AG04449 (cell line): ENCODE measurements around the gene MLH1.

Experiments used
- CTCF ChIA-PET: fragments of 350-600 bp; formaldehyde crosslinking; extraction: SDS; loops from one replicate; lab custom pipeline; 2021; ENCODE audit warnings: antibody characterized with exemption; lab: Yijun Ruan, JAX
- POLR2A ChIA-PET: fragments of 400-600, 350-600 bp; formaldehyde crosslinking; extraction: SDS; loops from one replicate; lab custom pipeline; 2020; ENCODE audit warnings: antibody characterized with exemption, inconsistent platforms; lab: Yijun Ruan, JAX
- DNase-seq: peaks from one replicate; pipeline ENCODE4 v3.0.0-alpha.2; 2010; ENCODE audit warnings: low read depth, low spot score
- H3K4me3 ChIP-seq: 2 replicates; pipeline ENCODE4 v1.5.1; 2011; ENCODE audit warnings: low read depth, mild to moderate bottlenecking, control low read depth, low read length
- CTCF ChIP-seq: IDR thresholded peaks from one replicate; pipeline ENCODE4 v1.5.1; 2011; ENCODE audit warnings: mild to moderate bottlenecking, moderate library complexity, low read length, control low read depth, inconsistent platforms; ENCODE audit not compliant: insufficient read depth; ENCODE audit errors: missing control alignments

Gene MLH1

GRCh38 chr3:37099469-37099868 lies 106.2 kb downstream of the MLH1 start:
- ChIA-PET POLR2A (no interaction called here), CTCF (interaction anchor here (1.0 to 1.5 kb wide), 2 partner anchors 10 to 15 kb away, joined by 3 read pairs; no protein-coding TSS in a partner anchor)
- no peak for TF ChIP-seq CTCF
- H3K4me3 ChIP-seq: no peak overlapping the region
- no peak for DNase-seq

DNA sequence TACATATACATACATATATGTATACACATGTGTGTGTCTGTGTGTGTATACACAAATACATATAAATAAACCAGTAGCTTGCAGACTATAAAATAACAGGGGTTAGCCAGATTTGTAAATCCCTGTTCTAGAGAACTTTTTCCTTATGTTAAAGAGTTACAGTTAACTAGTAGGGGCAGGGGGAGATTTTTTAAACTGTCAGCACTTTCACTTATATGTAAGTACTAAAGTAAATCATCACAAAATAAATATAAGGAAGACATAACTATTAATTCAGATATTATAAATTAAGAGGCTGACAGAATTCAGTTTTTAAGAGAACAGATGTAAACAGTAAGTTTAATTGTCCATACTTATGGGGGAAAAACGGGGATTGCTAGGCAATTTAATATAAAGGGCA lies 107.1 kb downstream of the MLH1 start:
- ChIA-PET POLR2A (no interaction called here), CTCF (no interaction called here)
- H3K4me3 ChIP-seq: no peak overlapping the region
- no peak for TF ChIP-seq CTCF
- DNase-seq: no peak
